Ramos (cell line): ENCODE results near the gene NTMT2.
"Not testable (repeated sequence)": the region's sequence is repeated elsewhere in the genome, so short reads cannot be mapped to it uniquely, and the experiment has no call there.

Experiments used
- in situ Hi-C: fragments of 300-500 bp; cut with MboI; formaldehyde crosslinking; loops from one replicate; pipeline ENCODE4 v1.14.3; 2022; ENCODE audit warnings: low sequenced_read_pairs; ENCODE audit not compliant: unreplicated experiment

NTMT2 gene

GRCh38 chr1:170155055-170155454 is 9.3 kb downstream of the NTMT2 start:
- in situ Hi-C loops, result no loop called here

GRCh38 chr1:170156594-170156993 is 10.8 kb downstream of the NTMT2 start:
- in situ Hi-C loops, result no loop called here

GRCh38 chr1:170157820-170158219 is 12.1 kb downstream of the NTMT2 start:
- in situ Hi-C loops, result no loop called here

GRCh38 chr1:170162459-170163246 is 16.9 kb downstream of the NTMT2 start:
- in situ Hi-C loops, result no loop called here

- in situ Hi-C loops, result no loop called here
Observed at GRCh38 chr1:170164103-170164763, 18.5 kb downstream of the NTMT2 start.

- in situ Hi-C loops, result no loop called here
Observed at GRCh38 chr1:170166518-170167180, 20.9 kb downstream of the NTMT2 start.

- in situ Hi-C loops, result no loop called here
Observed at GRCh38 chr1:170168265-170168664, 22.5 kb downstream of the NTMT2 start.

- in situ Hi-C loops, result not testable (repeated sequence)
Observed at GRCh38 chr1:170170513-170170912, 24.8 kb downstream of the NTMT2 start.

GRCh38 chr1:170174395-170174794 is 28.6 kb downstream of the NTMT2 start:
- in situ Hi-C loops, result no loop called here

GRCh38 chr1:170175041-170175440 is 29.3 kb downstream of the NTMT2 start:
- in situ Hi-C loops, result no loop called here

- in situ Hi-C loops, result no loop called here
Observed at GRCh38 chr1:170175484-170175883, 29.7 kb downstream of the NTMT2 start.

- in situ Hi-C loops, result no loop called here
Observed at GRCh38 chr1:170176772-170177171, 31.0 kb downstream of the NTMT2 start.

- in situ Hi-C loops, result no loop called here
Observed at GRCh38 chr1:170182442-170182841, 36.7 kb downstream of the NTMT2 start.

- in situ Hi-C loops, result no loop called here
Observed at GRCh38 chr1:170192546-170192945, 46.8 kb downstream of the NTMT2 start.

- in situ Hi-C loops, result no loop called here
Observed at GRCh38 chr1:170194451-170194850, 48.7 kb downstream of the NTMT2 start.

GRCh38 chr1:170196490-170197236 is 50.9 kb downstream of the NTMT2 start:
- in situ Hi-C loops, result no loop called here

- in situ Hi-C loops, result no loop called here
Observed at GRCh38 chr1:170198090-170198489, 52.3 kb downstream of the NTMT2 start.

- in situ Hi-C loops, result no loop called here
Observed at GRCh38 chr1:170198584-170198983, 52.8 kb downstream of the NTMT2 start.

GRCh38 chr1:170200161-170200560 is 54.4 kb downstream of the NTMT2 start:
- in situ Hi-C loops, result no loop called here

- in situ Hi-C loops, result no loop called here
Observed at GRCh38 chr1:170200621-170201397, 55.0 kb downstream of the NTMT2 start.
